GM21825 (cell line): ENCODE results near the gene KCNC2.

Experiments
- ATAC-seq: cut with Tn5 transposase; IDR thresholded peaks from one replicate; pipeline ENCODE4 v1.9.1; 2021; ENCODE audit warnings: mild to moderate bottlenecking, moderate library complexity; ENCODE audit not compliant: unreplicated experiment

The KCNC2 gene

DNA sequence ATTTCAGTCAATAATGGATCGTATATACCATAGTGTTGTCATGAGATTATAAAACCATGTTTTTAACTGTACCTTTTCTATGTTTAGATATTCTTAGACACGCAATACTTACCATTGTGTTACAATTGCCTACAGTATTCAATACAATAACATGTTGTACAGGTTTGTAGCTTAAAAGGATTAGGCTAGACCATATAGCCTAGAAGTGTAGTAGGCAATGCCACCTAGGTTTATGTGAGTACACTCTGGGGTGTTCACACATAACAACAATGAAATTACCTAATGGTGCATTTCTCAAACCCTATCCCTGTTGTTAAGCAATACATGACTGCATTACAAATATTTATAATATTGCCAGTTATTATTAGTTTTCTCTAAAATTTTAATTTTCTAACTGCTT lies 144.2 kb downstream of the KCNC2 start:
- no peak for ATAC-seq

DNA sequence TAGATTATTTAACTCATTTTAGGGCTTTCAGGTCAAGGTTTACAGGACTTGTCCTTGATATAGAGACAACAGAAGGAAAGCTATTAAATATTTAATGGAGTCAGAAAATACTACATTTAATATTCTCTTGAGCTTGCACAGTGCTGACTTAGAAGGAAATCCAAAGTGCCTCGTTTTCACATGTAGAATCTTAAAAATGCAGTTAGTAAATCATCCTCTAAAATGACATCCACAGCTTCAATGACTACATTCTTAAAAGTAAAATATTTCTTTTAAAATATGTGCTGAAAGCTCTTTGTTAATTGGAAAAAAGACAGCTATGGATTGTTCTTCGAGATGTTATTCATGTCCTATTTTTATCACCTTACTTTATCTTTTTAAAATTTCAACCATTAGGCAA lies 146.9 kb downstream of the KCNC2 start:
- ATAC-seq: no peak

DNA sequence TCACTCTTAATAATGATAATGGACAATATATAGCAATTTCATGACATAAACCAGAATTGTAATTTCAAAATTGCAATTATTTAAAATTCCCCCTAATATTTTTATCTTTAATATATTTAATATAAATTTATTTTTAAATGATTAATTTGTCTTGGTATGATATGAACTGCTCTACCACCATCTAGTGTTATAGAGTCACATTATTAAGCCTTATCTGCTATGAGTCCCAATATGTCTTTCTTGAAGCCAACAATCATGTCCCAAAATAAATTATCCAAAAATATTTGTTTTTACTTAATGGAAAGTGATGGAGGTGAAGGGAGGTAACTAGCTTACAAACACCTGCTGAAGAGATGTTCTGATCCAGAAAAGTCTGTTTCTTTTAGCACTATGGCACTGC lies 151.4 kb downstream of the KCNC2 start:
- no peak for ATAC-seq

DNA sequence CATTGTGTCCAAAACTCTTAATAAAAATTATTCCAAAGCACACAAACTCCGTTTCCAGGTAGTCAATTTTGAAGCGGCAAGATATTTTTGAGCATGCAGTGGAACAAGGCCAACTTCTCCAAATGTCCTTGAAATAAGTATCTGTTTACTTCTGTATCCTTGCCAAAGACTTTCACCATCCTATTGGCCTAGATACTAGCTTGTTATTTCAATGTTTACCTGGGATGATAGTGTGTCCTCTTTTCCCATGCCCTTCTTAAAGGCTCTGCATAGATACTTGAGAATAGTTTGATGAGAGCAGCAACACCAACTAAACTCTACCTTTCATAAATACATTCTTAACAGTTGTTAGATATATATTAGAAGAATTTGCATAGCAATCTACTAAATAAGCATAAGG lies 160.9 kb downstream of the KCNC2 start:
- ATAC-seq: no peak

DNA sequence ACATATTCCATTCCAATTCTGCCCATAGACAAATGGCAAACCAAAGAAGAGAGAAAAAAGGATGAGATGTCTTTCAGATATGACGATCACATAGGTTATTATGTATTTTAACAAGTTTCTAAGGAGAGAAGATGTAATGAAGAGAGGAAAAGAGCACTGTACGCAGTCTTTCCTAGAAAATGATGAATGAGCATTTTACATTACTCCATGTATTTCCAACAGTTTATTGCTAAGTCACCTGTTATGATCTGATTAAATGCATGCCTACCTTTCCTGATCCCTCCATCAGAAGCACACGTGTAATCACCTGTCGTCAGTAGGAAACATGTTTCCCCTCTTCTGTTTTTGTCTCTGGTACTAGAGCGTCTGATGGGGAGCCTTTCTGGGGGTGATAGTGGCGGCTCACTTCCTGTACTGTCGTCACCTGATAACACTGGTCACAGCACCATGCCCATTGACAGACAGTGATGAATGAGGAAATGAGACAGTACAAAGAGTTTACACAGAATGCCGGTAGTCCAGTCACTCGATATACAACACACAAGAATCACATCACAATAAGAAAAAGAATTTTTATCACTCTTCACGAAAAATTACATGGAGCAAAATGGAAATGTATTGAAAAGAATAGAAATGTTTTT lies 161.6 kb downstream of the KCNC2 start:
- ATAC-seq: no peak

DNA sequence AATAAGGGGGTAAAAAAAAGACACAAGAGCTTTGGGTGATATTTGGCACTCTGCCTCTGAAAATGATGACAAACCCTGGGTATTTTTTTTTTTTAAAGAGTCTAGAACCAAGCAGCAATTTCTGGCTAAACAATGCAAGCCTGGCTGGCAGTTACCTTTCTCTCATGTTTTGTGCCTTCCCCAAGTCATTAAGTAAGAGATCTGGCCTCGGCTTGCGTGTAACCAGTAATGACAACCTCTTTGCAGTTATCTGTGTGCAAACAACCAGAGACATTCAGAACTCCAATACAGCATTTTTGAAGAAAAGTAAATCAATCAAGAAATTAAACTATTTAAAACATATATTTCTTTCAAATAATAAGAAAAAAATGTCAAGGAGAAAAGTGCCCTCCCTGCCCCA lies 167.5 kb downstream of the KCNC2 start:
- no peak for ATAC-seq

DNA sequence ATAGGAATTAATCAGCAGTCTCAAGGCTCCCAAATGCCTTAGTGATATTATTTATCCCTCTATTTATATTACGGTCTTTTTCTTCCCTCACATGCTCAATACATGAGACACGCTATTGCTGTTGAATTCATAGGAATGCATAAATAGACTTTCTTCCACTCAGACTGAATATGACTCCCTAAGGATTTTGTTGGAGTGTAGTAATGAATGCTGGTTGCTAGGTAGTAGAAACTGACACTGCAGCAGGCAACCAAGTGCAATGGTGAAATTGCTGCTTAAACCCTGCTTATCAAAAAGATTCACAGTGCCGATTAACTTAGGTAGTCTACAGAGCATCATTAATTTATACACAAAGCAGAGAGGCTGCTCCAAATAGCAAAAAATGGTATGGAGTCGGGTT lies 168.2 kb downstream of the KCNC2 start:
- no peak for ATAC-seq

DNA sequence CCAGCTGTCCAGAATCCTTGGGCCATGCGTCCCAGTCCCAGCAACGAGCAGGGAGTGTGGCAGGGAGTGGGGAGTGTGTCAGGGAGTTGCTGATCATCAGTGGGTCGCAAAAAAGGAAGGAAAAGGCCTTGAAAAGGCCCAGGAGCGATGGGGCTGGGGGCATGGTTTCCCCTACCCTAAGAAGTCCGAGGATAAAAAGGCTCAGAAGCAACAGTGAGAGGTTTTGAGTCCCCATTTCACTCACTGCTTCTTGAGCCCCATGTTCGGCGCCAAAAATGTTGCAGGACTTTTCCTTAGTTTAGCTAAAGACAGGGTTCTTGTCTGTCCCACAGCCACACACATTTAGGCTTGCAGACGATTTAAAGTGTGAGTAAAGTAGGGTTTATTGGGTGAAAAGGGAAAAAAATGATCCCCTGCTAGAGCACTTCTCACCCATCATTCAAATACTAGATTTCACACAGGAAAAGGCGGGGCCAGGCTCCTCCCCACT lies 189.5 kb downstream of the KCNC2 start:
- no peak for ATAC-seq

DNA sequence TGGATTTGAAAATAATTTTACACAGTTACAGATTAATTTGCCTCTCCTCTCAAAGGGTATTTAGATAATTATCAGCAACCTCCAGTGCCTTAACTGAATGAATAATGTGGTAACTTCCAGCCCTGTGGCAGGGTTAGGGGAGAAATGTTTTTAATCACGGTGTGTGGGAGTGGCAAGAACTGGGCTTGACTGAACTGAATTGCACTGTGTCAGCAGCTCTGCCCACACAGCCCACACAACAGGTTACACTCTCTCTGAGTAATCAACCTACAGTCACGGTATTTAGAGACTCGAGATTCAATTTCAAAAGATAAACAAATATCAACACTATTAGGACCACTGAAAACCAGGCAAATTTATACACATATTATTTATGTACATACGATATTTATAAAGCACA lies 198.5 kb downstream of the KCNC2 start:
- ATAC-seq: no peak

DNA sequence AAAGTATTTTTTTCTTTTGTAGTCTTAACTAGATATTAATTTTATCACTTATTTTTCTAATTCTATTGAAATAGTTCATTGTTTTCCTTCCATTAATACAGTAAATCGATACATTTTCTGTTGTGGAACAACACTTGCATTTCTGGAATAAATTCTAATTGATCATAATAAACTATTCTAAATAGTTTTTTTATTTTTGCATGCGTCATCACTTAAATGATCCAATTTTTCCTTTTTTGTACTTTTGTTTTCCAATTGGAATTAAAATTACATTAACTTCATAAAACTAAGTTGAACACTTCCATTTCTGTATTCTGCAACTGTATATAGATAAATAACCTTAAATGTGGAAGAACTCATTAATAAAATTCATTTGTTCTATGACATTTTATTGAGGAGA lies 202.5 kb downstream of the KCNC2 start:
- no peak for ATAC-seq

DNA sequence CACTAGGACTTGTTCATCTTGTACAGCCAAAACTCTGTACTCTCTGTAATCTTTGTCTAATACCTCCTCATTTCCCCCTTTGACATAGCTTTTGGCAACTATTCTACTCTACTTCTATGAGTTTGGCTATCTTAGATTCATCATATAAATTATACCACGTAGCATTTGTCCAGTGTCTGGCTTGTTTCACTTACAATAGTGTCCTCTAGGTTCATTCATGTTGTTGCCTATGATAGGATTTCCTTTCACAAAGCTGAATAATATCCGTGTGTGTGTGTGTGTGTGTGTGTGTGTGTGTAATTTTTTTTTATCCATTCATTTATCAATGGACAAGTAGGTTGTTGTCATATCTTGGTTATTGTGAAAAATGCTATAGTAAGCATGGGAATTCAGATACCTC lies 209.5 kb downstream of the KCNC2 start:
- ATAC-seq: no peak

DNA sequence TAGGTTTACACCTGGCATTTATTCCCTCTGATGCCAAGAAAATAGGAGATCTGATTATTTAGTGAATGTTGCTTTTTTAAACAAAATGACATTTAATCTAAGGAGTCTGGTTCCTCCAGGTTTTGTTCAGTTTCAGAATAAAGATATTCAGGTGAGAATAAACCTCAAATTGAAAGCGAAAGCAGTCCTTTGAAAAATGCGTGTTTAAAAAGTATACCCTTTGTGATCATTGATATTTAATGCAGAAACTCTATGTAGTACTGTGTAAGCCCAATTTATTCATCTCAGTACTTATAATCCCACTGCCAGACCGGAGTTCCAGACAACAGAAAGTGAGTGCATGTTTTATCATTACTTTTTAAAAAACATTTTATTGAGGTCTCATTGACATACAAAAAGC lies 210.2 kb downstream of the KCNC2 start:
- ATAC-seq: no peak
